Measurements from ENCODE around the gene SMPD4.
"Not testable (repeated sequence)": the region's sequence is repeated elsewhere in the genome, so short reads cannot be mapped to it uniquely, and the experiment has no call there.

Gene SMPD4

GRCh38 chr2:130159376-130159775 is 22.0 kb downstream of the SMPD4 start:
- not testable (repeated sequence) for DNase-seq (ENCODE audit: low read depth in 2 of 2)

- no peak for DNase-seq (ENCODE audit: low read depth in 2 of 2)
Observed at GRCh38 chr2:130158631-130159030, 22.8 kb downstream of the SMPD4 start.

GRCh38 chr2:130157825-130158514 is 23.4 kb downstream of the SMPD4 start:
- not testable (repeated sequence) for DNase-seq (ENCODE audit: low read depth in 2 of 2)

GRCh38 chr2:130157354-130157753 is 24.0 kb downstream of the SMPD4 start:
- DNase-seq (ENCODE audit: low read depth in 2 of 2) = not testable (repeated sequence)

GRCh38 chr2:130156624-130157004 is 24.8 kb downstream of the SMPD4 start:
- no peak for DNase-seq (ENCODE audit: low read depth in 2 of 2)

- DNase-seq (ENCODE audit: low read depth in 2 of 2) = not testable (repeated sequence)
Observed at GRCh38 chr2:130155956-130156623, 25.3 kb downstream of the SMPD4 start.

- DNase-seq (ENCODE audit: low read depth in 2 of 2) = no peak
Observed at GRCh38 chr2:130154773-130155765, 26.3 kb downstream of the SMPD4 start.

GRCh38 chr2:130154423-130154770 is 27.0 kb downstream of the SMPD4 start:
- DNase-seq (ENCODE audit: low read depth in 2 of 2) = not testable (repeated sequence)

- DNase-seq (ENCODE audit: low read depth in 2 of 2) = not testable (repeated sequence)
Observed at GRCh38 chr2:130153721-130154422, 27.5 kb downstream of the SMPD4 start.

- DNase-seq (ENCODE audit: low read depth in 2 of 2) = no peak
Observed at GRCh38 chr2:130152816-130153595, 28.4 kb downstream of the SMPD4 start.

GRCh38 chr2:130152136-130152815 is 29.1 kb downstream of the SMPD4 start:
- not testable (repeated sequence) for DNase-seq (ENCODE audit: low read depth in 2 of 2)

GRCh38 chr2:130151145-130151512 is 30.3 kb downstream of the SMPD4 start:
- not testable (repeated sequence) for DNase-seq (ENCODE audit: low read depth in 2 of 2)

- no peak for DNase-seq (ENCODE audit: low read depth in 2 of 2)
Observed at GRCh38 chr2:130150181-130151144, 30.9 kb downstream of the SMPD4 start.

- not testable (repeated sequence) for DNase-seq (ENCODE audit: low read depth in 2 of 2)
Observed at GRCh38 chr2:130148515-130148914, 32.9 kb downstream of the SMPD4 start.

GRCh38 chr2:130145006-130145414 is 36.4 kb downstream of the SMPD4 start, which contains the start of gene CCDC74B:
TSS of gene CCDC74B (minus strand) at chr2:130145112. CDS start at chr2:130144996, 116 bp downstream.
- peak; percentile 47 to 69 for DNase-seq (ENCODE audit: low read depth in 2 of 2)

- DNase-seq (ENCODE audit: low read depth in 2 of 2) = not testable (repeated sequence)
Observed at GRCh38 chr2:130143266-130144039, 37.9 kb downstream of the SMPD4 start.

GRCh38 chr2:130142396-130143265 is 38.8 kb downstream of the SMPD4 start:
- not testable (repeated sequence) for DNase-seq (ENCODE audit: low read depth in 2 of 2)

Data from stimulated activated CD8-positive, alpha-beta memory T cell treated with anti-CD3 and anti-CD28 coated beads, Interleukin-15, amount 100 ng/mL, for 48 hours (primary cell).